HG02884 (cell line): ENCODE measurements around the gene NCK2.

Source experiments
- ATAC-seq: cut with Tn5 transposase; IDR thresholded peaks from one replicate; pipeline ENCODE4 v1.9.1; 2021; ENCODE audit warnings: mild to moderate bottlenecking, moderate library complexity; ENCODE audit not compliant: unreplicated experiment

The NCK2 gene

DNA sequence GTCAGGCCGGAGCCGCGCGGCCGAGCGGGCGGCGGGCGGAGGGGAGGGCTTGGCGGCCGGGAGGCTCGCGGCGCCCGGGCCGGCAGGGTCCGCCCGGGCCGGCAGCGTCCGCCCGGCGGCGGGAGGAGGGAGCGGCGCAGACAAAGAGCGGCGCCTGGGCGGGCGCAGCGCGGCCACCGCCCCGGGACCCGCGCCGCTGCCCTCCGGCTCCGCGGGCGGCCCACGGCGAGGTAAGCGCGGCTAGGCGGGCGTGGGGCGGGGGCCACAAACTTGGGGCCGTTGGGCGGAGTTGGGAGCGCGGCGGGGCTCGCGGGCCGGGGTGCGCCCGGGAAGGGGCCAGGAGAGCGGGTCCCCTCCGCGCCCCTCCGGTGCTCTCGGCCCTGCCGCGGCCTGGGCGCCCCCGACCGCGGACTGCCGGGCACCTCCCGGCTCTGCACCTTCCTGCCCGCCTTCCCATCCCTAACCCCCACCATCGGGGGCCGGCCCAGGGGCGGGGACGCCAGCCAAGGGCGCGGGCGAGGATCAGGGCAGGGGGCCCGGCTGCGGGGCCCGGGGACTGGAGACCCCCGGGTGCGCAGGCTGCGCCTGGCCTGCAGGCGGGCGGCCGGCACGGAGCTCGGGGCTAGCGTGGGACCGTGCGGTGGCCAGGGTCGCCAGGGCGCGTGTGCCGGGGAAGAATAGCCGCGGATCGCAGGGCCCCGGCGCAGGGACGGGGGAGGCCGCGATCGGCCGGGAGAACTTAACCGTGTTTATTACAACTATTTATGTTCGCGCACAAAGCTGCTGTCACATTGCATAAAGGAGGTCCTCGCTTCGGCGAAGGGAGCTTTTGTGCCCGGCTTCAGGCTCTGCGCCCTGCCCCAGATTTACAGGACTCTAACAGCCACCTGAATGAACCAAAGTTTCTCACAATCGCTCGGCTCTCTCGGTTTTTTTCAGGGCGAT is at the start of gene NCK2:
NCK2 (plus strand) TSS at position 4 of the 945 bp plus-strand sequence. CDS start 110,152 bp downstream, outside the sequence.
- peak; percentile 17 for ATAC-seq

DNA sequence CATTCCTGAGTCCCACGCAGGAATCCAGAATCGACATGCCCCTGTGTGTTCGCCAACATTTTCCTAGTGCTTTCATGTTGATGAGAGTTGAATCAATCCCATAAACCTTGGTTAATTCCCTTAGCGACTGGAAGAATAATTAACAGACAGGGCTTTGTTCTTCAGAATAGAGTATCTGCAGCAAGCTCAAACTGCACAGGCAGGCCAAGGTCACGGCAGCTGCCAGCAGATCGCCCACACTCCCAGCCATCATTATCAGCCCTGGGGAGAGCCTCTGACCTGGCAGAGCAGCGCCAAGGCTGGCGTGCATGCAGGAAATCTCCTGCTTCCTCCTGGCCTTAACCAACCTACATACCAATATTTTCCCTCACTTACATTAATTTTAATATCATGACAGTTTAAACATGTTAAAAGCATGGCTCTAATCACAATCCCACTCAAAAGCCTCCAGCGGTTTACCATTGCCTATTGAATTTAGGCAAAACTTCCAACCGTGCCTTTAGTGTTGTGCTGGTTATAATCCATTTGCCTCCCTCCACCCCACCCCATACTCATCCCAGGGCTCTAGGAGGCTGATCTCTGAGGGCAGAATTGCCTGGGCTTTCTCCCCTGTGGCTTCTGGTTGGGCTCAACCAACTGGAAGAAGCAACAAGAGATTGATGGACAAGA is 46.8 kb upstream of the NCK2 start:
- no peak for ATAC-seq

DNA sequence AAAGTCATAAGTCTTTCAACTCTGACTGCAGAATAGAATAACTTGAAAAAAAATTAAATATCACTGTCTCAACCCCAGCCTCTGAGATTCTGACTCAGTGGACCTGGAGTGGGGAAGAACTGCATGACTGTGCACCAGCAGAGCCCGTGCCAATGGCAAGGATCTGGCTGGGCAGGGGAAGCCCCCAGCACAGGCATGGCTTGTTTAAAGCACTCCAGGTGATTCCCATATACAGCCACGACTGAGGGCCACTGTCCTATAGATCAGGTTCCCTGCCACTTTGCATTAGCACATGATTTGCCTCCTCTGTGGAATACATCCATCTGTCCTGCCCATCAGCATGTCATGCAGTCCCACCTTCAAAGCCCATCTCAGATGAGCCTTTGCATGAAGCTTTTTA is 45.9 kb upstream of the NCK2 start:
- no peak for ATAC-seq

DNA sequence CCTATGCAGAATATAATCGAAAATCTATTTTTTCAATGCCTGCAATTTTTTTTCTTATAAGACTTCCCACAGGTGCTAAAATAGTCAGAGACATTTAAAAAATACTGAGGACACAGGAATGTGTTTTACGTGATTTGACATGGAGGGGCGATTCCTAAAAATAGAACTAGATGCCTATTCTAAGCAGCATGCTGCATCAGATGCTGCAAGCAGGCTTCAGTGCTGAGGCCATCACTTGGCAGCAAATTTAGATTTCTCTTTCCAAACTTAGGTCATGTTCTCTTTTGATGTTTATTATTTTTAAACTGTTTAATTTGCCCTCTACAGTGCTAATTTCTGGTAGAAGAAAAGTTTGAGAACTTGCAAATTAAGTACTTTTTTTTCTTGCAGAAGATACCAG is 43.7 kb upstream of the NCK2 start:
- no peak for ATAC-seq

DNA sequence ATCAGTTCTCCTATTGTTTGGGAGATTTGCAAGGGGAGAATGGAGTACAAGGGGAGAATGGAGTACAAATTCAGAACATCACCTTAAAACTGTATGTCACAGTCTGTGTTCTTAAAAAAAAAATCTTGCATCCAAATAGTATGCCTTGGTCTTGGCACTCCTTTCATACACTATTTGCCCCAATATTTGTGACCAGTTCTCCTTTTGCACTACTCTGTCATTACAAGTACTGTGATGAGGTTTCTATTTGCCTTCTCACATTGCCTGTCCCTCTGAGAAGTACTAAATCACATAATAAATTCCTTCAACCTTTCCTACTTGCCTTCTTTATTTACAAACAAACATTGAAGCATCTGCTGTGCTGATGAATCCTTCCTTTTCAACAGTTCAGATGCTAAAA is 36.0 kb upstream of the NCK2 start:
- ATAC-seq, result peak; percentile 68

DNA sequence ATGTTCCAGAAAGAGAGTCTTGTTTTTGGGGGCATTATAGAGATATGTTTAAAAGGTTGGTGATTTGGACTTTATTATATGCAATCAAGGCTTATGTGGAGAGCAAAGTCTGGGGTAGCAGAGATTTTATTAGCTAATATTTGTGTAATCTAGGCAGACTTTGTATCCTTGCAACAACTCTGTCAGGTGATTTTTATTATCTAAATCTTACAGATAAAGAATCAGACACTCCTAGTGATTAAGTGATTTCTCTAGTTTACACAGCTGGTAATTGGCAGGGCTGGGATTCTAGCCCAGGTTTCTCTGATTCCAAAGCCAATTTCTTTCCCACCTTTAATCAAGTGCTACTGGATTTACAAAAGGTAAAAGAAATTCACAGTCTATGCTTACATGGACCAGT is 33.3 kb upstream of the NCK2 start:
- no peak for ATAC-seq

DNA sequence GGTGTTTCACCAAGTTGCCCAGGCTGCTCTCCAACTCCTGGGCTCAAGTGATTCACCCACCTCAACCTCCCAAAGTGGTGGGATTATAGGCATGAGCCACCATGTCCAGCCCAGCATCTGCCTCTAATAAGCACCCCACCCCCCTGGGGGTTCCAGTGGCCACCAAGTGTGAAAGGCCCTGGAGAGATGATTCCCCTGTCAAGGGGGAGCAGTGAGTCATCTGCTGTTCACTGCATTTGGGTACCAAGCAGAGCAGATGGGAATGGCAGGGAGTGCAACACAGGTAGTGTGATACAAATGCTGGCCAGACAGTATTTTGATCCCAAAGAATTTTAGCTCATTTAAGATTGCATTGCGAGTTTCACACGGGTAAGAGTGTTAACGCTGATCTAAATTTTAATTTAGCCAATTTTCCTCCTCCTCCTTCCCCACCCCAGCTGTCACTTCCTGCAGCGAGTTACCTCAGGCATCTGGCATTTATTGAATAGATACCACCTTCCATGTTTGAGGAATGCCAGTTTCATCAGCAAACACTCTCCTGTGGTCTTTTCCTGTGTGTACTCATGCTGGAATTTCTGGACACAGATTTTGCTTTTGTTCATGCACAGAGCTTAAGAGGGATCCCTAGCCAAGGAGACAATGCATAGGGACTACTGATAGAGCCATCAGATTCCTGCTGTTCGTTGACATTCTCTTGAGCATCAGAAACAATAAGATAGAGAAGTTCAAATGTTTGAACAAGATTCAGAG is 32.4 kb upstream of the NCK2 start:
- ATAC-seq, result no peak

DNA sequence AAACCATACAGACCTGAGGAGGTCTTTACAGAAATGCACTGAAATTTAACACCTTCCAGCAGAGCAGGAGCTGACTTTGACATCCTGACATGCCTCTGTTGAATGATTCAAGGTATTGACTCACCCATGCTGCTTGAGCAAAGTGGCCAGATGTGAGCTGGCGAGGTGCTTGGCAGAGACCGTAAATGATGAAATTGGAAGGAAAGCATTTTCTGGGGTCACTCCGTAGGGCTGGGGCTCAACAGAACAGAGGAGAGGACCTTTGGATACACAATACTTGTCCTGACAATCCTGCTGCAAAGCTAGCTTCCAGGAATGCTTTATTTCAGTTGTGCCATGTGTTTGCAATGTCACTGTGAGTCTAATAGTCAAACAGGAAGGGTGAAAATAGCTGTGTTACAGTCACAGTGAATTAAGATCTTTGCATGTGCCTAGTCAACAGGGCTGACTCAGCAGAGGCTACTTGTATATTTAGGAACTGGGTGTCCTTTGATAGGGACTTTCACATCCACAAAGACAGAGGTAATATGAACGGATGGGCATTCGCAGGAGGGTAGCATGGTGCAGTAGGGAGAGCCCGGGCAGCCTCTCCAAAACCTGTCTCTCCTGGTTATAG is 31.6 kb upstream of the NCK2 start:
- no peak for ATAC-seq

DNA sequence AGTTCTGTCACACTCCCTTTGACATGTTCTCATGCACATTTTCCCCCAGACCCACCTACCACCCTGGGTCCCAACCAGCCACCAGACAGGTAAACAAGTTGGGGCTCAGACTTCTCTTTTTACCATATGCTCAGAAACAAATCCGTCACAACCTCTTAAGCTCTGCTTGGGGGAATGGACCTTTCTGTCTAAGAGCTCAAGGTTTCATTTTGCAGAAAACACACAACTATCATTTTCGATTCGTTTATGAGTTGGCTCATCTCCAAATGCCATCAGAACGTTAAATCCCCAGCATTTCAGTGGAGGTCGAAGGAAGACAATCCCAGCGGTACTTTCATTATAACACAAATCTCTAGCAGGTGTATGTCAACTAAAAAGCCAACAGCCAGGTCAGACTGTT is 30.6 kb upstream of the NCK2 start:
- ATAC-seq, result no peak

DNA sequence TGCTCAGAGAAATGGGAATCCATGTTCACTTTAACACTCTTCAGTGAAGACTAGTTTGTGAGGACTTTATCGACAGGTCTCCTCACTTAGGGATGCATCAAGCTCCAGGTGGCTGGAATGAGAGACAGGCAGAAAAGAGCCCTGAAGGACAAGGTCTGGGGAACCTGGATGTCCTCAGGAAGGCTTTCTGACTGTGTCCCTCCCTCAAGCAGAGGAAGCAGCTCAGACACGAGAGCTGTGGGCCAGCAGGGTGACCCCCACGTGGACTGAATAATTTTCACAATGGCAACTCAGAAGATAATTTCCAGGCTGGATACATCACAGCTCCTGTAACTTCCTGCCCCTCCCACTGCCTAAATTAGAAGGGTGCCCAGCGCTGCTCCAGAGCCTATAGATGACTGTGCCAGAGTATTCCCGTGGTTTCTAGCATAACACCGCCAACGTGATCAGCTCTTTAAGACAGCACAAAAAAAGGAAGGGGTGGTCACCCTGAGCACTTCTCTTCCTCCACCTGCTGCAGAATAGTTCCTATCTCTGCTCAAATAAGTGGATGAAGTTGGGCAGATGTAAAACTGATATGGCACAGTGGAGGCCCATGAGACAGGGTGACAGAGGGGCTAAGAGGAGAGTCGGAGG is 25.7 kb upstream of the NCK2 start:
- ATAC-seq, result no peak

DNA sequence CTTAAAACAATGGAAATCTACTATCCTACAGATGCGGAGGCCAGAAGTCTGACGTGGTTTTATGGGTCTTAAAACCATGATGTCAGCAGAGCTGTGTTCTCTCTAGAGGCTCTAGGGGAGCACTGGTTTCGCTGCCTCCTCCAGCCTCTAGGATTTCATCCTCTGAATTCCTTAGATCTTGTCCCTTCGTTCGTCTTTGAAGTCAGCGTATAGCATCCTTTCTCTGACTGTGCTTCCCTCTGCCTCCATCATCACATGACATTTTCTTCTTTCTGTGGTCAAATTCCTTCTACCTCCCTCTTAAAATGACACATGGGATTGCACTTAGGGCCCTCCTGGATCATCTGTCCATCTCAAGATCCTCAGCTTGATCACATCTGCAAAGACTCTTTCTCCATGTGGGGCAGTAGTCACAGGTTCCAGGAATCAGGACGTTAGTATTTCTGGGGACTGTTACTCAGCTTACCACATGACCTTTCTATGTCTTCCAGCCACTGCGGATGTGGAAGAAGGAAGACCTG is 22.7 kb upstream of the NCK2 start:
- no peak for ATAC-seq

DNA sequence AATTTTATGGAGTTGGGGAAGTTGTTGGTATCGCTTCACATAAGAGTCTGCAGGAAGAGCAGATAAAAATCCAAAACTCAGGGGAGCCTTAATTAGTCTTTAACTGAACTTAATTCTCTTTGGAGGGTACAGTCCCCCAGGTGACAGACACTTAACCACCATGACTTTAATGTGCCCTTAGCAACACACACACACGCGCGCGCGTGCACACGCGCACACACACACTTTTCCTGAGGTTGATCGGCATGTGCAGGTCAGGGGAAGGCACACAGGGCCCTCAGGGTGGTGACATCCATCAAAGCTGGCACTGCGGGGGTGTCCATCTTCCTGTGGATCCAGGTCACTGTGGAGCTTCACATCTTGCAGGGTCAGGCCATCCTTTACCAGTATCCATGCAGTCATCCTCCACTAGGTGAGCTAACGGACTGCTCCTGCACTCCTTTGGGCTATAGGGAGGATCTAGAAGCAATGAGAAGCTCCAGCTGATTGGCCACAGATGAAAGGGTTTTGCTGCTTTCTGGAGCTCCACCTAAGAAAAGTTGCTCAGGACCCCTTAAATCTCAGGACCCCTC is 21.9 kb upstream of the NCK2 start:
- no peak for ATAC-seq

DNA sequence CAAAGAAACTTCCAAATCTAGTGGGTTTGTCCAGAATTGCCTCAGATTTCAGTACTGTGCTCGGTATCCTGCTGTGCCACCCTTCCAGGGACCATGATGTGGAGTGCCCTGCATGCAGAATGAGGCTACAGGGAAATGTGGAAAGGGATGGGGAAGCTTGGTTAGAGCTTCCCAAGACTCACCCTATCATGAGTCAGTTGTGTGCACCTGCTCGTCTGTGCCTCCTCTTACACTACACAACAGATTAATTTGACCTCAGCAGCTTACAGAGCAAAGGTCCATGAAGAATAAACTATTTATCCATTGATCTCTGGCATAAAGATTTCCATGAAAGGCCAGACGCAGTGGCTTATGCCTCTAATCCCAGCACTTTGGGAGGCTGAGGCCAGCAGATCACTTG is 21.3 kb upstream of the NCK2 start:
- no peak for ATAC-seq

DNA sequence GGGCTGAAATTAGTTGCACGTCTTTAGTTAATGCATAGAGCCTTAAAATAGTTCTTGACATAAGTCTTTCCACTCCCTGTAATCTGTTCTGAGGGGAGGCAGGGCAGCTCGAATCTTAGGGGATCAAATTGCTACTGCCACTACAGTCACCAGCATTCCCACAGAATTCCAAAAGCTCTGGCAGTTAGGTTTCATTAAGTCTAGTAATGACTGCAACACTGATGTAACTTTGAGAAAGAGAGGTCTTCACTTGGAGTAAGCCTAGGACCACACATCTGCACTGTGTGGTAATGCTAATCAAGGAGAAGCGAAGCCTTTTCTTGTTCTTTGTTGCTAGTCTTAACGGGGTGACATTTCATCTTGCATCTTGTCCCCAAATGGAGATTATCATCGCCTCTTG is 19.3 kb upstream of the NCK2 start:
- no peak for ATAC-seq

DNA sequence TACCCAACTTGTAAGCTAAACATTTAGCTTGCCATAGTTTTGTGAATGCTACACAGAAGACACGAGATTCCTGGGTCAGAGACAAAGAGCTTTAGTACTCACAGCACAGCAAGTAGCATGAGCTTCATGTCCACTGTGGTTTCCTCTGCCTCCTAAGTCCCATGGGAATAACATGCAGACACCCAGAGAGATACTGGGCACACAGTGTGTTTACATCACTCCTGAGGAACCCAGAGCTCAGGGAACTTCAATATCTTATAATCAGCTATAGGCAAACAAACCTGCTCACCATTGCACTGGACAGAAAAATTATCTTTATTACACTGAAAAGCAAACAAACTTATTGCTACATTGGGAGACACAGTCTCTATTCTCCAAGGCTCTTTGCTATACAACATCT is 14.5 kb upstream of the NCK2 start:
- no peak for ATAC-seq

DNA sequence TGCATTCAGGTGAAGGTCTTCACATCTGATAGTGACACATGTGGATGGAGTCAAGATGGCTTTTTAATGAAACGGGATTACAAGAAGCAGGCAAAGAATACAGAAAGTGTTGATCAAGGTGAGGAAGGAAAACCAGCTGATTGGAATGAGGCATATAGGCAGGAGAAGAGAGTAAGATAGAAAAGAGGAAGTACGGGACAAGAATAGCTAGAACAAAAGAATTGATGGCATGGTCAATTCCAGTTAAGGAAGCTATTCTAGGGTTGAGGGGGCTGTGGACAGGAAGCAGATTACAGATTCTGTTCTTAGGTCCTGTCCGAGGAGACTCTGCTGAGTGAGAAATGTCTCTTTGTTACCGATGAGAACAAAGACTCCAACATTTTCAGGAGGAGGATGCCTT is 13.2 kb upstream of the NCK2 start:
- peak; percentile 46 for ATAC-seq

DNA sequence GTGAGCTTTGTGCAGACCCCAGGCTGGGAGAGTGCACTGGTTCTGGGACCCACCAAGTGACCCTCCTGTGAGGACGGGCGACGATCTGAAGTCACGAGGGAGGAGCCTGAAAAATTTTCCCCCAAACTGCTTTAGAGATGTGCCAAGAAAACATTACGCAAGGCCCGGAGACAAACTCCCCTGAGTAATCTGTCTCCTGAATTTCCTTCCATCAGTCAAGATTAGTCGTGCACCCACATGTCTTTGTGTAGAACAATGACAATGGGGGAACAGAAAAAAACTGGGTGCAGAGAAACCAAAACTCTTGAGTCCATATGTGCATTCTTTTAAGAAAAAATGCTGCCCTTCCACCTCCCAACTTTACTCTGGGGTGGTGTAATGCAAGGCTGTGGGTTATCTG is 12.6 kb upstream of the NCK2 start:
- no peak for ATAC-seq

DNA sequence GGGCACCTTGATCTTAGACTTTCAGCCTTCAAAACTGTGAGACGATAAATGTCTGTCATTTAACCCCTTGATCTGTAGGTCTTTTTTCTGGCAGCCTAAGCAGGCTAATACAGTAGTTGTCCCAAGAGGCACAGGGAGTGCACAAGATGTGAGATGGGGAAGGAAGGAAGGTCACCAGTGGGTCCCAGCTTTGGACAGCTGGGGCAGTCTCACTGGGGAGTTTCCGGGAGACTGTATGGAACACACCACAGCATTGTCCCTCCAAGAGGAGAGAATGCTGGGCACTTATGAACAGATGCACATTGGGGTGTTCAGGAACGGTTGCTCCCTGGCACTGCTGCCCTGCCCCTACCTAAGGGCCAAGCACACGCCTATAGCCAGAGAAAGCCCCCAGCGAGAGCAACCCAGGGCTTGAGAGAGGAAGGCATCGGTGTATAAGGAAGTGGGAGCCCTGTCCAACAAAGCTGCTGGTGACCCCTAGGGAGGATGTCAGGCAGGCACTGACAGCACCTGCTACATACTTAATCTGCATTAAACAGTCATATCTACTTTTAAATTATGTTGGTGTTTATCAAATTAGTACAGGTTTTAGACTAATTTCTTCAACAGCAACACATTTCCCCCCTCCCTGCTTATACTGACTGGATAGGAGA is 11.6 kb upstream of the NCK2 start:
- no peak for ATAC-seq

DNA sequence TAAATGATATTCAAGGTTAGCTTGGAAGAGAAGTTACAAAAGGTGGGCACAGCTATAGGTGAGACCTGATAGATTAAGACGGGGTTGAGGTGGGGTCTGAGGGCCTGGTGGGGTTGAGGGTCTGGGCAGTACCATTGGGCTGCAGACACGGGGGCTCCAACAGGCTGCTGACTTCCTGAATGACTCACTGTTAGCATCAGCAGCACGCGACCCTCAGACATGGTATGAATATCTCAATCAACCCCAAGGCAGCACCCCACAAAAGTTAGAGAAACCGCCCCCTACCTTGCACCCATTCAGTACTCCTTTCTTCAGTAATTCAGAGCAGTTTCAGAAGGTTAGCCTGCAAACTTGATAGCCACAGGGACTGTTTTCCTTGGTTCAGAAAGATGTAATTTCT is 10.8 kb upstream of the NCK2 start:
- ATAC-seq, result no peak
